Muscle layer of duodenum (tissue), 2 donors: Measurements from ENCODE around the gene C2orf69.

Experiments
- H3K27ac ChIP-seq: one replicate; pipeline ENCODE4 v1.7.0; 2013; ENCODE audit warnings: mild to moderate bottlenecking, low read length
- H3K27me3 ChIP-seq: one replicate; pipeline ENCODE4 v1.7.0; 2013; ENCODE audit warnings: low read depth, mild to moderate bottlenecking, control low read depth, low read length
- H3K36me3 ChIP-seq, 2 donors: one replicate each; pipeline ENCODE4 v1.7.0; 2013; ENCODE audit warnings: low read length in 2 of 2, control low read depth in 1 of 2, mild to moderate bottlenecking in 1 of 2; ENCODE audit not compliant: insufficient read depth in 2 of 2, control insufficient read depth in 1 of 2
- H3K4me1 ChIP-seq, 2 donors: one replicate each; pipeline ENCODE4 v1.7.0; 2013; ENCODE audit warnings: low read length in 2 of 2, mild to moderate bottlenecking in 2 of 2, control low read depth in 1 of 2, moderate library complexity in 1 of 2; ENCODE audit not compliant: insufficient read depth in 2 of 2, control insufficient read depth in 1 of 2
- H3K4me3 ChIP-seq, 2 donors: one replicate each; pipeline ENCODE4 v1.7.0; 2013; ENCODE audit warnings: low read length in 2 of 2, low read depth in 1 of 2, mild to moderate bottlenecking in 1 of 2
- H3K9me3 ChIP-seq, 2 donors: one replicate each; pipeline ENCODE4 v1.7.0; 2013; ENCODE audit warnings: low read length in 2 of 2, control low read depth in 1 of 2, mild to moderate bottlenecking in 1 of 2; ENCODE audit not compliant: control insufficient read depth in 1 of 2
- donor health status: healthy.

The C2orf69 gene

GRCh38 chr2:199946836-199947235, 35.7 kb downstream of the C2orf69 start:
- Histone ChIP-seq H3K9me3 (no peaks in the 10 kb centered on the region), H3K4me3 (no peak overlapping the region), H3K4me1 (no peaks in the 10 kb centered on the region), H3K27ac (no peak overlapping the region), H3K27me3 (no peaks in the 10 kb centered on the region), H3K36me3 (peaks cover 25 to 42% of the 10 kb centered on the region in 2 donors)

- no peak overlapping the region for H3K27ac ChIP-seq
- H3K4me3 ChIP-seq = no peak overlapping the region
- peaks cover 0 to 15% of the 10 kb centered on the region in 2 donors for H3K4me1 ChIP-seq
Measured at GRCh38 chr2:199950396-199950795, 39.3 kb downstream of the C2orf69 start.

GRCh38 chr2:199951023-199951422, 39.9 kb downstream of the C2orf69 start:
- no peaks in the 10 kb centered on the region for H3K27me3 ChIP-seq
- H3K4me1 ChIP-seq = peaks cover 0 to 15% of the 10 kb centered on the region in 2 donors
- no peaks in the 10 kb centered on the region for H3K9me3 ChIP-seq
- no peak overlapping the region for H3K4me3 ChIP-seq
- H3K36me3 ChIP-seq = peaks cover 15 to 28% of the 10 kb centered on the region in 2 donors
- H3K27ac ChIP-seq = no peak overlapping the region

More at GRCh38 chr2:199950396-199950795, 39.3 kb downstream of the C2orf69 start:
- Histone ChIP-seq H3K36me3 (peaks cover 20 to 34% of the 10 kb centered on the region in 2 donors), H3K9me3 (no peaks in the 10 kb centered on the region), H3K27me3 (no peaks in the 10 kb centered on the region)

GRCh38 chr2:199955007-199955338, 43.9 kb downstream of the C2orf69 start:
- no peaks in the 10 kb centered on the region for H3K27me3 ChIP-seq
- peak overlapping the region; percentile 86 for H3K27ac ChIP-seq
- H3K4me3 ChIP-seq = peak overlapping the region; percentile 89 to 100
- peaks cover 11 to 12% of the 10 kb centered on the region in 2 donors for H3K36me3 ChIP-seq
- H3K4me1 ChIP-seq = peaks cover 9 to 36% of the 10 kb centered on the region in 2 donors
- H3K9me3 ChIP-seq = no peaks in the 10 kb centered on the region

GRCh38 chr2:199955339-199956061, 44.4 kb downstream of the C2orf69 start, which contains the start of the genes MAIP1 and TYW5:
Gene MAIP1, plus strand, starts transcription at chr2:199955582. Its CDS starts 217 bp downstream, at chr2:199955799.
Gene TYW5, minus strand, starts transcription at chr2:199955491. Its CDS starts 21 bp downstream, at chr2:199955470.
- Histone ChIP-seq H3K4me3 (peak within 1 kb of the TSS; percentile 89 to 100), H3K36me3 (peaks cover 12 to 15% of the 10 kb centered on the region in 2 donors), H3K27me3 (no peaks in the 10 kb centered on the region), H3K4me1 (peaks cover 9 to 36% of the 10 kb centered on the region in 2 donors), H3K27ac (peak within 1 kb of the TSS; percentile 86), H3K9me3 (no peaks in the 10 kb centered on the region)

GRCh38 chr2:199956062-199956380, 44.9 kb downstream of the C2orf69 start:
- Histone ChIP-seq H3K9me3 (no peaks in the 10 kb centered on the region), H3K27ac (peak overlapping the region; percentile 86), H3K27me3 (no peaks in the 10 kb centered on the region), H3K4me3 (peak overlapping the region; percentile 89 to 100), H3K36me3 (peaks cover 13 to 20% of the 10 kb centered on the region in 2 donors), H3K4me1 (peaks cover 9 to 36% of the 10 kb centered on the region in 2 donors)

GRCh38 chr2:199958014-199958413, 46.9 kb downstream of the C2orf69 start:
- Histone ChIP-seq H3K27me3 (no peaks in the 10 kb centered on the region), H3K36me3 (peaks cover 25 to 36% of the 10 kb centered on the region in 2 donors), H3K4me1 (peaks cover 9 to 36% of the 10 kb centered on the region in 2 donors)

GRCh38 chr2:199962203-199962602, 51.1 kb downstream of the C2orf69 start:
- H3K9me3 ChIP-seq = no peaks in the 10 kb centered on the region
- no peak overlapping the region for H3K4me3 ChIP-seq
- no peak overlapping the region for H3K27ac ChIP-seq
- no peaks in the 10 kb centered on the region for H3K27me3 ChIP-seq
- peaks cover 0 to 10% of the 10 kb centered on the region in 2 donors for H3K4me1 ChIP-seq
- H3K36me3 ChIP-seq = peaks cover 37 to 59% of the 10 kb centered on the region in 2 donors

More at GRCh38 chr2:199958014-199958413, 46.9 kb downstream of the C2orf69 start:
- H3K27ac ChIP-seq = no peak overlapping the region
- no peaks in the 10 kb centered on the region for H3K9me3 ChIP-seq
- H3K4me3 ChIP-seq = no peak overlapping the region

- peaks cover 24 to 40% of the 10 kb centered on the region in 2 donors for H3K36me3 ChIP-seq
Measured at GRCh38 chr2:199966405-199966804, 55.3 kb downstream of the C2orf69 start.

GRCh38 chr2:199966976-199967375, 55.9 kb downstream of the C2orf69 start:
- Histone ChIP-seq H3K4me3 (no peak overlapping the region), H3K27ac (no peak overlapping the region), H3K27me3 (no peaks in the 10 kb centered on the region), H3K9me3 (no peaks in the 10 kb centered on the region), H3K4me1 (no peaks in the 10 kb centered on the region), H3K36me3 (peaks cover 19 to 34% of the 10 kb centered on the region in 2 donors)

More at GRCh38 chr2:199966405-199966804, 55.3 kb downstream of the C2orf69 start:
- Histone ChIP-seq H3K4me1 (no peaks in the 10 kb centered on the region), H3K9me3 (no peaks in the 10 kb centered on the region), H3K4me3 (no peak overlapping the region), H3K27me3 (no peaks in the 10 kb centered on the region), H3K27ac (no peak overlapping the region)

GRCh38 chr2:199968126-199968525, 57.0 kb downstream of the C2orf69 start:
- Histone ChIP-seq H3K9me3 (no peaks in the 10 kb centered on the region), H3K4me3 (no peak overlapping the region), H3K4me1 (no peaks in the 10 kb centered on the region), H3K27ac (no peak overlapping the region), H3K27me3 (no peaks in the 10 kb centered on the region), H3K36me3 (peaks cover 11 to 31% of the 10 kb centered on the region in 2 donors)
